Fibroblast of skin of left quadriceps (primary cell): ENCODE results near the gene AP3B1.
A peak's percentile ranks its signal among the peaks of the same experiment; 100 is the strongest.

ENCODE experiments used
- DNase-seq, 2 experiments: peaks; one replicate each; pipeline ENCODE4 v3.0.0-alpha.2; 2013; ENCODE audit warnings: low read depth in 2 of 2

AP3B1 gene

GRCh38 chr5:78291687-78292086, 2.8 kb downstream of the AP3B1 start:
- DNase-seq: no peak

DNA sequence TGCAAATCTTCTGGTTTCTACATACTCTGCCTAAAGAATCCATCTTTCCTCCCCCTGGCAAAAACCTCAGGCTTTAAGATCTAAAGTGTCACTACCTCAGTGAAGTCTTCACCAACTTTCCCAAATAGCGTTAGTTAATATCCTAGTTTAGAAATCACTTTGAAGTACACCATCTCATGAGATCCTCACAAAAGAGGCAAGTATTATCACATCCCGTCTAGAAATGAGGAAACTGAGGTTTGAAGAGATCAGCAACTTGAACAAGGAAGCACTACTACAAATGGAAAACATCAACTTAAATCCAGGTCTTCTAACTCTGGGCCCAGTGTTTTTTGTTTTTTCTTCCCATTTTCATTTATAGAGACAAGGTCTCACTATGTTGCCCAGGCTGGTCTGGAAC, 4.6 kb downstream of the AP3B1 start:
- no peak for DNase-seq

- no peak for DNase-seq
Observed at GRCh38 chr5:78288246-78288645, 6.3 kb downstream of the AP3B1 start.

- DNase-seq: peak; percentile 40 to 46
Observed at GRCh38 chr5:78287833-78288232, 6.7 kb downstream of the AP3B1 start.

- DNase-seq: no peak
Observed at GRCh38 chr5:78287169-78287568, 7.3 kb downstream of the AP3B1 start.

- DNase-seq: no peak
Observed at GRCh38 chr5:78286290-78286689, 8.2 kb downstream of the AP3B1 start.

DNA sequence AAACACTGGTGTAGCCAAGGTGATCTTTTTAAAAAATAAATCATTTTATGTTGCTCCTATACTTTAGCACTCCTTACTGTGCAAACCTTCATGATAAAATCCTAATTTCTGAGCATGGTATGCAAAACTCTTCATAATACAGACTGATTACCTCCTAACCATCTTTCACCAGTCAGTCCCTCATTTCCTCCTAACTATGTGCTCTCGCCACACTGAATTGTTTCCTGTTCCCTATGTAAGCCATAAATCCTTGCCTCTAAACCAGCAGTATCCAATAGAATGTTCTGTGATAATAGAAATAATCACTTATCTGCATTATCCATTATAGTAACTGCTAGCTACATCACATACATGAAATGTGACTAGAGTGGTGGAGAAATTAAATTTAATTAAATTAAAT, 10.7 kb downstream of the AP3B1 start:
- DNase-seq: no peak

DNA sequence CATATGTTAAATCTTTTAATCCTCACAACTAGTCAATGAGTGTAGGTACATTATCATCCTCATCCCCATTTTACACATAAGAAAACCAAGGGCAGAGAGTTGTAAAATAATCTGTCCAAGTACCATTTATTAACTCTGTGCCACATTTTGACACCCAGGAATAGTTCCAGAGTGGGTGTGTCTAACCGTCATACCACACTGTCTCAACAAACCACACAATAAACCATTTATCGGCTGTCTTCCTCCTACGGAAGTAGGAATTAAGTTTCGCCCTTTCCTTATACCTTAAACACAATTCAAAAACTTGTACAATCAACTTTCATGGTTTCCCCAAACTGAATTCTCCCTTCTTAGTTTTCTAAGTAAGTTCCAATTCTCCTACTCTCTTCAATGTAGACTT, 11.4 kb downstream of the AP3B1 start:
- DNase-seq: no peak

DNA sequence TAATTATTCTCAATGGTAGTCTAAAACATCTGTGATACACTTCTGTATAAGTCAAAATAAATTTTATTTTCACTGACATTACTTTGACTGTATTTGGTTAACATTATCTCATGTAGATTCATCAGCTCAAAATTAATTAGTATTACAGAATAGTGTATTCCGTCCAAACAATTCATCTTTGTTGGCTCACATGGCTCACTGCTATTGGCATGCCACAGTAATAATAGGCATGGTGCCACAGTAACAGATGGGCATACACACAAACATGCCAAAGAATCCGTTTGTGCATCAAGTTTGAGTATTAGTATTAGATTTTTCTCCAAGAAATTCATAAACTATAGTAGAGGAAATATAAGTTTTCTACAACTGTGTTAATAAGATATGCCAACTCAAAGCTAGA, 14.2 kb downstream of the AP3B1 start:
- DNase-seq: no peak

DNA sequence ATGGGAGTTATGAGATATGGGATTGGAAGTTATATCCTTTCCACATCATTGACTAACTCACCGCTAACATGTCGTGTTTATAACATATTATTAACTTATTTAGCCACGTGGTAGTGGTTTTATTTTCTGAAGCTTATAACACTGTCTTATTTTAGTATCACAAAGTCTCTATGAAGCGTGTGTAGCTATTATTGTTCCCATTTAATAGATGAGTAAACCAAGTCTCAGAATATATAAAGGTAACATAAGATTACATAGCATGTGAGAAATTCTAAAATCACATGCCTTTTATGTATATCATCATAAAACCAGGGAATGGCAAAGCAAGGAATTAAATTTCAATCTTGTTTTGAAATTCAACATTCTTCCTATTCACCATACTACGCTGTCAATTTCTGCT, 15.3 kb downstream of the AP3B1 start:
- no peak for DNase-seq

DNA sequence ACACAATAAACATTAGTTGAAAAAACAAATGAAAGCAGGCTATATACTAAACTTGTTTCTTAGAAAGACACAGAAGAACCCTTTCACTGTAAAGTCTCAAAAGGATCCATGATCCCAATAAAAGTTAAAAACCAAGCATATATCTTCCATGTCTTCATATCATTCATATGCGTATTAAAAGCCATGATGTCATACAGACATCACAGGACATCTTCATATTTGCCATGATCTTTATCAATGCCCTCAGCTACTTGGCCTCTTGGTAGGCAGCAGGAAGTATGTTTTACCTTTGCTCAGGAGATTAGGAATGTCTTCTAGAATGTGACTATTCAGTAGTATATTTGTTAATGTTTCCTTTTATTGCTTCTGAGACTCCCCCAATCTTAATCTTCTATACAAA, 16.8 kb downstream of the AP3B1 start:
- no peak for DNase-seq

- DNase-seq: no peak
Observed at GRCh38 chr5:78275998-78276543, 18.4 kb downstream of the AP3B1 start.

GRCh38 chr5:78274540-78275197, 19.8 kb downstream of the AP3B1 start:
- DNase-seq: no peak

GRCh38 chr5:78273436-78273835, 21.1 kb downstream of the AP3B1 start:
- DNase-seq: no peak

DNA sequence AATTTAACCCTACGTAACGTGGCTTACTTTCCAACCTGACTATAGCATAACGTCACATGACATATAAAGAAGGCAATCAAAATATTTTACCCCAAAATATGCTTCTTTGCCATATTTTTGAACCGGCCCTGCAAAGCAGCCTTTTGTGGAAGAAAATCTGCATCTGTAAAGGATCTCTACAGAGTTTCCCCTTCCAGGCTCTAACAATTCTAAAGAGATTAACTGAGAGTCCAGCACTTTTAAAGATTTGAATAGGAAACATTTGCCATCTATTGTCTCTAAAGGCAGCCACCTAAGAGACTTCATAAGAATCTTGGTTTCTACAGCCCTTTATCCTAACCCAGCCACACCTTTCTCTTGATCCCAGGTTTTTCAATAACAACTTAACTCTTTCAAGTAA, 22.7 kb downstream of the AP3B1 start:
- no peak for DNase-seq

- DNase-seq: no peak
Observed at GRCh38 chr5:78269088-78269703, 25.3 kb downstream of the AP3B1 start.

DNA sequence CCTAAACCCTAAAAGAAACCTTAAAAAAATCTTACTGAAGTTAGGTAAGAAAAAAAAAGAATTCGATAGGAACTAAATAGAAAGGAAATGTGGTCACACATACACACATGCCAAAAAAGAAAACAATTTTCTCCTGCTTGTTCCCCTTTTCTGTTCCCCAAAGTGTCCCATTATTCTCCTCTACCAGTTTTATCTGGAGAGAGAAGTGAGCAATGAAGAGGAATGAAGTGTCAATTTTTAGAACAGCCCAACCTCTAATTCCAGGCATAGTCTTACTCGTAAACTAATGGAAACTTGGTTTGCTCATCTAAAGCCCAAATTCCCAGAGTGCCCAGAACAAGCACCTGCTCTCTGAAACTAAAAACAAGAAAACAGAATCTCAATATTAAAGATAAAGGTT, 26.1 kb downstream of the AP3B1 start:
- no peak for DNase-seq

- DNase-seq: no peak
Observed at GRCh38 chr5:78265163-78265562, 29.3 kb downstream of the AP3B1 start.

DNA sequence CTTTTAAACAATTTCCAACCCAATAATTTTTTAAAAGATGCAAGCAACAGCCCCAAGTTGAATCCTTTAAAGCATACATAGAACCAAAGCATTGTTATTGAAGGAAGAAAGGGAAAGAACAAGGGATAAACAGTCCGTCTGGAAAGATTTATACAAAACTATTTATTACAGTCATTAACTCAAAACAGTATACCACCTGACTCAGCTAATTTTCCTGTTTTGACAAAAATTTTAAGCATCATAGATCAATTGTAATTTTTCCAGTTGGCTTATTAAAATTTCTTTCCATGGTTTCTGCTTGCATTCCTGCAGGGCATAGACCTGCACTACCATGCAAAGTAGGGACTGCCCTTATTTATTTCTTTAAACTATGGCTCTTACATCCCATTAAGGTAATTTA, 29.9 kb downstream of the AP3B1 start:
- DNase-seq: no peak

DNA sequence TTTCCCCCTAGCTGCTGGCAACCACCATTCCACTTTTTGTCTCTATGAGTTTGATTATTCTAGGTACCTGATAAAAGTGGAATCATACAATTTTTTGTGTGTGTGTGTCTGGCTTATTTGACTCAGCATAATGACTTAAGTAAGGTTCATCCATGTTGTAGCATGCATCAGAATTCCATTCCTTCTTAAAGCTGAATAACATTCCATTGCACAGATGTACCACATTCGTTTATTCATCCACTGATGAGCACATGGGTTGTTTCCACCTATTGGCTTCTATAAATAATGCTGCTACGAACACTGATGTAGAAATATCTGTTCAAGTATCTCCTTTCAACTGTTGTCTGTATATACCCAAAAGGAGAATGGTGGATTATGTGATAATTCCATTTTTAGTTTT, 33.7 kb downstream of the AP3B1 start:
- DNase-seq: no peak

- DNase-seq: no peak
Observed at GRCh38 chr5:78253201-78253600, 41.3 kb downstream of the AP3B1 start.

- no peak for DNase-seq
Observed at GRCh38 chr5:78252715-78253114, 41.8 kb downstream of the AP3B1 start.

GRCh38 chr5:78251663-78252284, 42.7 kb downstream of the AP3B1 start:
- DNase-seq: no peak
